K562 (cell line): ENCODE measurements around the gene IGFBP4. TPM values are rescaled to one million over a fixed set of nuclear protein-coding genes. Genes with fewer than 3 reads are reported as not detected.

Source experiments
- ATAC-seq: fragments of 200-7000 bp; cut with Tn5 transposase; 3 replicates; pipeline ENCODE4 v1.9.1; 2020; ENCODE audit warnings: moderate library complexity
- BruUV-seq: library from RNA; stranded (reverse); fragments of 400-500 nt; replicated peaks from 2 replicates; lab custom pipeline; 2021; lab: Mats Ljungman, UMichigan
- CTCF ChIA-PET: fragments of 300-600 bp; formaldehyde crosslinking; extraction: SDS; loops from one replicate; lab custom pipeline; 2021; ENCODE audit warnings: low intra/inter-chr PET ratio; lab: Yijun Ruan, JAX
- POLR2A ChIA-PET: fragments of 300-600, 350-650 bp; sonication (Branson Sonifier 250); formaldehyde crosslinking; extraction: SDS; loops from one replicate; lab custom pipeline; 2021; ENCODE audit warnings: antibody characterized with exemption, inconsistent platforms; lab: Yijun Ruan, JAX
- DNase-seq, 4 experiments: peaks; one replicate each; pipeline versions ENCODE4 v3.0.0 to v3.0.0-alpha.2; 2011 to 2018; ENCODE audit warnings: low spot score in 3 of 4, mixed read lengths in 3 of 4; ENCODE audit errors: extremely low read depth in 1 of 4
- FAIRE-seq: peaks from 2 replicates; lab custom pipeline; 2011; peaks lifted over from hg19 to GRCh38; lab: Jason Lieb, UNC
- H2AFZ ChIP-seq: 2 replicates; pipeline ENCODE4 v1.6.0; 2011; ENCODE audit warnings: low read depth, low read length, control low read depth, inconsistent platforms
- H3K27ac ChIP-seq: fragments of 200-600 bp; 3 replicates; pipeline ENCODE4 v1.8.0; 2011; ENCODE audit warnings: low read depth, mild to moderate bottlenecking, control low read depth, inconsistent platforms, low read length, moderate library complexity, mixed read lengths; ENCODE audit errors: extremely low read depth
- H3K27me3 ChIP-seq, 2 experiments: fragments of 300-600 bp in 1 of 2; 2 replicates in 1 of 2; 3 replicates in 1 of 2; pipeline versions ENCODE4 v1.6.0 to v1.8.0; 2011; ENCODE audit warnings: inconsistent platforms in 2 of 2, low read length in 2 of 2, mild to moderate bottlenecking in 1 of 2, mixed read lengths in 1 of 2, moderate library complexity in 1 of 2; ENCODE audit not compliant: control insufficient read depth in 2 of 2, insufficient read depth in 2 of 2
- H3K36me3 ChIP-seq: fragments of 300-600 bp; 3 replicates; pipeline ENCODE4 v1.8.0; 2011; ENCODE audit warnings: mild to moderate bottlenecking, low read length, inconsistent platforms; ENCODE audit not compliant: control insufficient read depth, insufficient read depth
- H3K4me1 ChIP-seq, 2 experiments: fragments of 200-600 bp in 1 of 2; replicated peaks in 1 of 2; 2 replicates in 1 of 2; 3 replicates in 1 of 2; pipeline versions ENCODE4 v1.5.1 to v1.8.0; 2011; ENCODE audit warnings: inconsistent platforms in 2 of 2, low read length in 2 of 2, mild to moderate bottlenecking in 1 of 2, mixed read lengths in 1 of 2, moderate library complexity in 1 of 2; ENCODE audit not compliant: control insufficient read depth in 2 of 2, insufficient read depth in 2 of 2
- H3K4me2 ChIP-seq: 2 replicates; pipeline ENCODE4 v1.6.1; 2011; ENCODE audit warnings: low read length, control low read depth, inconsistent platforms, mixed read lengths; ENCODE audit not compliant: insufficient read depth
- H3K4me3 ChIP-seq: fragments of 200-600 bp; sonication (generic), shearing (Covaris generic); 2 replicates; pipeline ENCODE4 v1.5.1; 2016; ENCODE audit warnings: control low read depth, inconsistent platforms
- H3K79me2 ChIP-seq: fragments of 200-600 bp; 3 replicates; pipeline ENCODE4 v1.8.0; 2011; ENCODE audit warnings: low read length, inconsistent platforms; ENCODE audit not compliant: control insufficient read depth, insufficient read depth
- H3K9ac ChIP-seq, 2 experiments: 2 replicates each; pipeline versions ENCODE4 v1.6.0 to v1.6.1; 2011; ENCODE audit warnings: low read depth in 2 of 2, low read length in 2 of 2, control low read depth in 1 of 2, inconsistent platforms in 1 of 2, mild to moderate bottlenecking in 1 of 2, mixed read lengths in 1 of 2; ENCODE audit not compliant: insufficient read depth in 1 of 2
- H3K9me1 ChIP-seq: one replicate; pipeline ENCODE4 v1.6.0; 2011; ENCODE audit warnings: inconsistent platforms, mild to moderate bottlenecking, low read length, moderate library complexity; ENCODE audit not compliant: control insufficient read depth, insufficient read depth
- H3K9me3 ChIP-seq: replicated peaks from 2 replicates; pipeline ENCODE4 v1.5.1; 2011; ENCODE audit warnings: low read depth, low read length, inconsistent platforms; ENCODE audit not compliant: control insufficient read depth, insufficient read depth
- H4K20me1 ChIP-seq: replicated peaks from 2 replicates; pipeline ENCODE4 v1.6.1; 2011; ENCODE audit warnings: low read length, inconsistent platforms, mixed read lengths; ENCODE audit not compliant: control insufficient read depth, insufficient read depth
- CEBPB ChIP-seq: fragments of 450-650 bp; IDR thresholded peaks from 2 replicates; pipeline ENCODE4 v1.6.1; 2016; ENCODE audit warnings: missing genetic modification characterization, missing compliant biosample characterization
- HNRNPLL ChIP-seq: fragments of 200-400 bp; formaldehyde crosslinking; IDR thresholded peaks from 2 replicates; pipeline ENCODE4 v1.6.1; 2017; ENCODE audit warnings: low read length, low read depth, mild to moderate bottlenecking; ENCODE audit not compliant: poor library complexity, severe bottlenecking
- NRF1 ChIP-seq, 2 experiments: fragments of 450-650 bp; IDR thresholded peaks in 1 of 2; conservative IDR thresholded peaks in 1 of 2; 2 replicates each; pipeline ENCODE4 v1.6.1; 2014; ENCODE audit warnings: mild to moderate bottlenecking in 2 of 2
- PHF20 ChIP-seq: fragments of 450-650 bp; IDR thresholded peaks from 2 replicates; pipeline ENCODE4 v1.6.1; 2018; ENCODE audit not compliant: partially characterized antibody
- POLR2AphosphoS2 ChIP-seq: IDR thresholded peaks from 2 replicates; pipeline ENCODE4 v1.6.1; 2012; ENCODE audit warnings: low read length, improper control_type of control experiment
- SAP30 ChIP-seq: fragments of 200-600 bp; sonication (generic); IDR thresholded peaks from 2 replicates; pipeline ENCODE4 v1.6.1; 2012; ENCODE audit warnings: borderline replicate concordance, low read depth, mild to moderate bottlenecking, moderate library complexity, low read length, control low read depth, inconsistent platforms; ENCODE audit not compliant: insufficient read depth, poor library complexity, severe bottlenecking
- SMARCC2 ChIP-seq: fragments of 450-650 bp; IDR thresholded peaks from 2 replicates; pipeline ENCODE4 v1.6.1; 2017; ENCODE audit warnings: antibody characterized with exemption, moderate library complexity, mild to moderate bottlenecking, low read depth
- ZNF717 ChIP-seq: fragments of 250-450 bp; sonication (Bioruptor Pico); IDR thresholded peaks from 2 replicates; pipeline ENCODE4 v1.5.0; 2021
- WGBS: fragments of 100-300 bp; shearing (Covaris generic); methylation state at CpG from one replicate; pipeline ENCODE4 v1.1.6; 2016; ENCODE audit warnings: low coverage, mixed read lengths; ENCODE audit not compliant: insufficient coverage; ENCODE audit errors: missing lambda C conversion rate; 5-methylcytosine and 5-hydroxymethylcytosine counted together
- in situ Hi-C: fragments of 300-500 bp; cut with MboI; formaldehyde crosslinking; loops from 4 replicates; pipeline ENCODE4 v1.15.0; 2018; ENCODE audit warnings: inconsistent platforms, mixed read lengths
- intact Hi-C: fragments of 100-400 bp; cut with micrococcal nuclease; formaldehyde crosslinking; loops from 2 replicates; pipeline ENCODE4 v1.14.2; 2022
- polyA plus RNA-seq, 8 experiments: library from polyadenylated mRNA; depleted of rRNA in 4 of 8; stranded (reverse) in 5 of 8; unstranded in 3 of 8; fragments of >200 nt; fragmentation: Nextera tagmentation in 2 of 8; fragmentation: Illumina TruSeq in 1 of 8; extraction: Ambion mirVana in 2 of 8; extraction: Trizol in 1 of 8; gene quantifications; 2 replicates each; pipeline versions ENCODE4 v1.2.1 to v1.2.3, GENCODE V29; 2011 to 2014; ENCODE audit warnings: inconsistent platforms in 1 of 8, missing spikeins in 1 of 8
- total RNA-seq, 7 experiments: library from RNA; depleted of rRNA in 6 of 7; stranded (reverse); fragments of >200 nt in 6 of 7; fragmentation: Illumina TruSeq in 2 of 7; extraction: Trizol in 2 of 7; gene quantifications; 2 replicates each; pipeline versions ENCODE4 v1.2.1 to v1.2.3, GENCODE V29; 2011 to 2021; ENCODE audit warnings: low replicate concordance in 1 of 7
- TF ChIP-seq, protein P1 (sequence below): sonication (generic); formaldehyde crosslinking; IDR thresholded peaks from 2 replicates; pipeline ENCODE4 v1.8.0; 2022; ENCODE audit warnings: missing genetic modification reagents, mild to moderate bottlenecking, moderate library complexity, borderline replicate concordance
- TF ChIP-seq, protein P2 (sequence below): sonication (generic); formaldehyde crosslinking; IDR thresholded peaks from 2 replicates; pipeline ENCODE4 v1.8.1; 2023; ENCODE audit warnings: mild to moderate bottlenecking, missing genetic modification reagents

The IGFBP4 gene
- total and polyA plus RNA-seq, 9 of the 15 experiments (the other 6 are each of a cell fraction or from before 2014, with no cell fraction given) = 8.8 to 99.8 (median 18.6) TPM

DNA sequence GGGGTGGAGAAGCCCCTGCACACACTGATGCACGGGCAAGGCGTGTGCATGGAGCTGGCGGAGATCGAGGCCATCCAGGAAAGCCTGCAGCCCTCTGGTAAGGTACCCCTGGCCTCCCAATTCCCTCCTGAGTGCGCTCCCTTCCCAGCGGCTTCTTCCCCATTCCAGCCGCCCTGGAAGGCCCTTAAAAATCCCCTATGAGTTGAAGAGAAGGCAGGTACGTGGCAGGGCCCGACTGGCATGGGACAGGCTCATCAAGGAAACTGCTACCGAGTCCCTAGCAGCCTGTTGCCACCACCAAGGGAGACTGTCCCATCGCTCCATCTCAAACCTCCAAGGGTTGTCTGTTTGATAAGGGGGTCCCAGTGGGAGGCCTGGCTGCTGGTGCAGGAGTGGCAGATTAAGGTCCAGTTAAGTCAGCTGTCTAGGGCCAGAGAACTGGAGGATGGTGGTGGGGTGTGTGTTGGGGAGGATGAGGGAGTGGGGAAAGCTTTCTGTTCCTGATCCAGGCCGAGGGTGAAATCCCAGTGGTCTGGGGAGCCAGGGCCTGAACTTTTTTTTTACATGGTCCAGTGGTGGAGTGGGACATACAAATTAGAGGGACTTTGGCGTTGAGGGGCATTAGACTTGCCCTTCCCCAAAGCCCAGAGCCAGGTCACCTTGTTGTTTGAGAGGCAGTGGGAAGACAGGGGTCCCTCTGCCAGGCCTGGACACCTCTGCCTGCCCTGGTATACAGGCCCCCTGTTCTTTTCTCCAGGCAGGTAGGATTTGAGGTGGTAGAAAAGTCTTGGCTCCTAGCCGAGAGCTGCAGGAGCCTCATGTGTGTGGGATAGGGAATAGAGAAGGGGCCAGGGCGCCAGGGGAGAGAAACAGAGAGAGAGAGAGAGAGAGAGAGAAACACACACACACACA lies 994 bp downstream of the IGFBP4 start:
- H3K27me3 ChIP-seq = no peaks in the 10 kb centered on the region
- POLR2A ChIA-PET = interaction anchor here (0.5 to 3.2 kb wide), 13 partner anchors 11 to 1179 kb away, joined by 3 to 22 read pairs (median 4); partner anchors contain the start of gene TOP2A
- peak overlapping the region; percentile 44 for H3K4me3 ChIP-seq
- peak in 1 of 4 experiments; percentile 37 for DNase-seq
- H3K9me1 ChIP-seq = no peaks in the 10 kb centered on the region
- TF ChIP-seq PHF20 = no peak
- no peak for TF ChIP-seq POLR2AphosphoS2
- TF ChIP-seq, protein P1, sequence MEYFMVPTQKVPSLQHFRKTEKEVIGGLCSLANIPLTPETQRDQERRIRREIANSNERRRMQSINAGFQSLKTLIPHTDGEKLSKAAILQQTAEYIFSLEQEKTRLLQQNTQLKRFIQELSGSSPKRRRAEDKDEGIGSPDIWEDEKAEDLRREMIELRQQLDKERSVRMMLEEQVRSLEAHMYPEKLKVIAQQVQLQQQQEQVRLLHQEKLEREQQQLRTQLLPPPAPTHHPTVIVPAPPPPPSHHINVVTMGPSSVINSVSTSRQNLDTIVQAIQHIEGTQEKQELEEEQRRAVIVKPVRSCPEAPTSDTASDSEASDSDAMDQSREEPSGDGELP (CRISPR knock-in tag) = 0 out of 2 replicates have a peak, but pooled peaks have one; percentile 36
- TF ChIP-seq HNRNPLL = peak; percentile 79
- 0 out of 4 replicates have a peak, but pooled peaks of 1 of the 2 experiments have one; percentile 12 for TF ChIP-seq NRF1 (conservative IDR thresholded peaks at IDR 0.05 in 1 of 2, IDR thresholded peaks at IDR 0.05 in 1 of 2)
- TF ChIP-seq ZNF717 (CRISPR knock-in tag) = no peak
- TF ChIP-seq SAP30 = peak; percentile 8
- TF ChIP-seq, protein P2, sequence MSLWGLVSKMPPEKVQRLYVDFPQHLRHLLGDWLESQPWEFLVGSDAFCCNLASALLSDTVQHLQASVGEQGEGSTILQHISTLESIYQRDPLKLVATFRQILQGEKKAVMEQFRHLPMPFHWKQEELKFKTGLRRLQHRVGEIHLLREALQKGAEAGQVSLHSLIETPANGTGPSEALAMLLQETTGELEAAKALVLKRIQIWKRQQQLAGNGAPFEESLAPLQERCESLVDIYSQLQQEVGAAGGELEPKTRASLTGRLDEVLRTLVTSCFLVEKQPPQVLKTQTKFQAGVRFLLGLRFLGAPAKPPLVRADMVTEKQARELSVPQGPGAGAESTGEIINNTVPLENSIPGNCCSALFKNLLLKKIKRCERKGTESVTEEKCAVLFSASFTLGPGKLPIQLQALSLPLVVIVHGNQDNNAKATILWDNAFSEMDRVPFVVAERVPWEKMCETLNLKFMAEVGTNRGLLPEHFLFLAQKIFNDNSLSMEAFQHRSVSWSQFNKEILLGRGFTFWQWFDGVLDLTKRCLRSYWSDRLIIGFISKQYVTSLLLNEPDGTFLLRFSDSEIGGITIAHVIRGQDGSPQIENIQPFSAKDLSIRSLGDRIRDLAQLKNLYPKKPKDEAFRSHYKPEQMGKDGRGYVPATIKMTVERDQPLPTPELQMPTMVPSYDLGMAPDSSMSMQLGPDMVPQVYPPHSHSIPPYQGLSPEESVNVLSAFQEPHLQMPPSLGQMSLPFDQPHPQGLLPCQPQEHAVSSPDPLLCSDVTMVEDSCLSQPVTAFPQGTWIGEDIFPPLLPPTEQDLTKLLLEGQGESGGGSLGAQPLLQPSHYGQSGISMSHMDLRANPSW (CRISPR knock-in tag) = 0 out of 2 replicates have a peak, but pooled peaks have one; percentile 12
- 0 out of 2 replicates have a peak, but pooled peaks have one; percentile 4 for TF ChIP-seq CEBPB (tag)
- 0 out of 2 replicates have a peak, but pooled peaks have one; percentile 7 for TF ChIP-seq SMARCC2
- FAIRE-seq = peak; percentile 73
- peak overlapping the region; percentile 77 to 93 for H3K9ac ChIP-seq
- no peaks in the 10 kb centered on the region for H4K20me1 ChIP-seq
- BruUV-seq = TSS peak; percentile 37
- WGBS = 8% methylated on average over 15 of the region's 15 CpGs
- no peaks in the 10 kb centered on the region for H3K9me3 ChIP-seq
- ATAC-seq = peak; percentile 14
- peaks cover 32 to 34% of the 10 kb centered on the region in 2 experiments for H3K4me1 ChIP-seq
- H2AFZ ChIP-seq = peak overlapping the region; percentile 67
- peak overlapping the region; percentile 84 for H3K4me2 ChIP-seq
- H3K79me2 ChIP-seq = peaks cover 29% of the 10 kb centered on the region
- H3K27ac ChIP-seq = peak overlapping the region; percentile 80; the same call in 2 of the 3 replicates
- H3K36me3 ChIP-seq = no peaks in the 10 kb centered on the region; the same call in 2 of the 3 replicates
- intact Hi-C loops (loop anchor here (1.0 to 5.0 kb wide), 3 partner anchors 26 to 87 kb away; no protein-coding TSS in a partner anchor), in situ Hi-C loops (no loop called here)
- CTCF ChIA-PET = interaction anchor here (0.6 to 2.1 kb wide), 5 partner anchors 28 to 117 kb away, joined by 3 to 7 read pairs (median 4); no protein-coding TSS in a partner anchor
